Measurements from ENCODE around the gene GNAO1. TPM values are rescaled to one million over a fixed set of nuclear protein-coding genes. Genes with fewer than 3 reads are reported as not detected.
A peak's percentile ranks its signal among the peaks of the same experiment; 100 is the strongest.

GNAO1 gene
- total RNA-seq, 1 donor: under 0.01 TPM

DNA sequence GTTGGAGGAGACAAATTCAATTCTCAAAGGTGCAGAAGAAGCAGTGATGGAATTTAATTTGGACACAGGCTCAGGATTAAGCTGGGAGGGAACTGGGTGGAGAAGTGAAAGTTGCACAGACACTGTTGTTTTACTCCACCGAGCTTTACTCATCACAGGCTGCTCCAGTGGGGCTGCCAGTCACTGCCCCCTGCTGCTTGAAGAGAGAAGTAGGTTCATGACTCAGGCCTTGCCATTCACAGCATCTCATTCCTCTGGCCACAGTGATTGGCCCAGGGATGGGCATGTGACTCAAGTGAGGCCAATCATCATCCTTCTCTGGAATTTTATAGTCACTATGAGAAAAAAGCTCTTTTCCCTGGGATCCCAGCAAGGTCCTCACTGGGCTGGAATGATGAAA lies 11.8 kb downstream of the GNAO1 start:
- TF ChIP-seq, protein P1, sequence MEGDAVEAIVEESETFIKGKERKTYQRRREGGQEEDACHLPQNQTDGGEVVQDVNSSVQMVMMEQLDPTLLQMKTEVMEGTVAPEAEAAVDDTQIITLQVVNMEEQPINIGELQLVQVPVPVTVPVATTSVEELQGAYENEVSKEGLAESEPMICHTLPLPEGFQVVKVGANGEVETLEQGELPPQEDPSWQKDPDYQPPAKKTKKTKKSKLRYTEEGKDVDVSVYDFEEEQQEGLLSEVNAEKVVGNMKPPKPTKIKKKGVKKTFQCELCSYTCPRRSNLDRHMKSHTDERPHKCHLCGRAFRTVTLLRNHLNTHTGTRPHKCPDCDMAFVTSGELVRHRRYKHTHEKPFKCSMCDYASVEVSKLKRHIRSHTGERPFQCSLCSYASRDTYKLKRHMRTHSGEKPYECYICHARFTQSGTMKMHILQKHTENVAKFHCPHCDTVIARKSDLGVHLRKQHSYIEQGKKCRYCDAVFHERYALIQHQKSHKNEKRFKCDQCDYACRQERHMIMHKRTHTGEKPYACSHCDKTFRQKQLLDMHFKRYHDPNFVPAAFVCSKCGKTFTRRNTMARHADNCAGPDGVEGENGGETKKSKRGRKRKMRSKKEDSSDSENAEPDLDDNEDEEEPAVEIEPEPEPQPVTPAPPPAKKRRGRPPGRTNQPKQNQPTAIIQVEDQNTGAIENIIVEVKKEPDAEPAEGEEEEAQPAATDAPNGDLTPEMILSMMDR (IDR thresholded peaks at IDR 0.05; ENCODE audit: insufficient read depth, low read depth, low read length): peak; percentile 14
- peak; percentile 4 for DNase-seq (ENCODE audit: low read depth)

DNA sequence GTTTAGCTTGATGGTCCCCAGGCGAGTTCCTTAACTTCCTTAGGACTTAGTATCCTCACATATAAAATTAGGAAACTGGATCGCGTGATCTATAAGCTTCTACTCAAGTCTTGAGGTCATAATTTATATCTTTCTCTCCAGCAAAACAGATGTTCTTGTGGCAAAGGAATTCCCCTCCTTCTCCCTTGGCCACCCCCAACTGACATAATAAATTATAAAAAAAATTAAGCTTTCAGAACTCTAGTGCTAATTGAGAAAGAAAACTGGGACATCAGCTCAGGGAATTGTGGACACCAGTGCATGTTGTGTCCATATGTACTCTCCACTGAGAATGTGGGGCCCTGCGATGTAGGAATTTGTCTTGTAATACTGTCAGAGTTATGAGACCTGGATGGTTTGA lies 13.5 kb downstream of the GNAO1 start:
- TF ChIP-seq, protein P1 (IDR thresholded peaks at IDR 0.05; ENCODE audit: insufficient read depth, low read depth, low read length): no peak
- H3K4me3 ChIP-seq (ENCODE audit: low read depth, low read length): no peak overlapping the region
- DNase-seq (ENCODE audit: low read depth): no peak

More for the DNA sequence above, 11.8 kb downstream of the GNAO1 start:
- no peak overlapping the region for H3K4me3 ChIP-seq (ENCODE audit: low read depth, low read length)

DNA sequence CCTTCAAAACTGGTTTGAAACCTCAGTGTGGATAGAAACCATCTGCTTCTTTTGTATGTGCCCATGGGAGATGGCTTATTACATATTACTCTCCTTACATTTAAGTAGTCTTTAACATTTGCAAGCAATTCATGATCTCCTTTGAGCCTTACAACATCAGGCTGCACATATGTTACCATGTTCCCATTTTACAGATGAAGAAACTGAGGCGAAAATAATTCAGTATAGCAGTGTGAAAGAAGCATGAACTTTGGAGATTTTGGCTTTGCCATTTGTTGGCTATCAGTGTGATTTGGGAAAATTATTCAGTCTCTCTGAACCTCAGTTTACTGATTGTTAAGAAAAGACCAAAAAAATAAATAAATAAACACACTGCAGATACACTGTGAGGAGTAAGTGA lies 15.7 kb downstream of the GNAO1 start:
- DNase-seq (ENCODE audit: low read depth): no peak
- TF ChIP-seq, protein P1 (IDR thresholded peaks at IDR 0.05; ENCODE audit: insufficient read depth, low read depth, low read length): no peak

DNA sequence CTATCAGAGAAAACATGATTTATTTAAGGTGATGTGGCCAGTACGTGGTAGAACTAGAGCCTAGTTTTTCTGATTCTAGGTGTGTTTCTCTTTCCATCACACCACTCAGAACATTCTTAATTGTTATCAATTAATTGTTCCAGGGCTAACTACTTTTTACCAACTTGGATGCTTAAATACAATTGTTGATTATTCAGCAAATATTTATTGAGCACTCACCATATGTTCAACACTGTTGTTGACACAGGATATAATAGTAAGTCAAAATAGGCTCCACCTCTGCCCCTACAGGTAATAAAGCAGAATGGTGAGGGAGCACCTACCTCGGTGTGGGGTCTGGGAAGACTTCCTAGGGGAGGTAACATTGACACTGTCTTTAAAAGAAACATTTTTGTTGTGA lies 16.1 kb downstream of the GNAO1 start:
- DNase-seq (ENCODE audit: low read depth): no peak
- TF ChIP-seq, protein P1 (IDR thresholded peaks at IDR 0.05; ENCODE audit: insufficient read depth, low read depth, low read length): no peak
- H3K4me3 ChIP-seq (ENCODE audit: low read depth, low read length): no peak overlapping the region

More for the DNA sequence above, 15.7 kb downstream of the GNAO1 start:
- no peak overlapping the region for H3K4me3 ChIP-seq (ENCODE audit: low read depth, low read length)

DNA sequence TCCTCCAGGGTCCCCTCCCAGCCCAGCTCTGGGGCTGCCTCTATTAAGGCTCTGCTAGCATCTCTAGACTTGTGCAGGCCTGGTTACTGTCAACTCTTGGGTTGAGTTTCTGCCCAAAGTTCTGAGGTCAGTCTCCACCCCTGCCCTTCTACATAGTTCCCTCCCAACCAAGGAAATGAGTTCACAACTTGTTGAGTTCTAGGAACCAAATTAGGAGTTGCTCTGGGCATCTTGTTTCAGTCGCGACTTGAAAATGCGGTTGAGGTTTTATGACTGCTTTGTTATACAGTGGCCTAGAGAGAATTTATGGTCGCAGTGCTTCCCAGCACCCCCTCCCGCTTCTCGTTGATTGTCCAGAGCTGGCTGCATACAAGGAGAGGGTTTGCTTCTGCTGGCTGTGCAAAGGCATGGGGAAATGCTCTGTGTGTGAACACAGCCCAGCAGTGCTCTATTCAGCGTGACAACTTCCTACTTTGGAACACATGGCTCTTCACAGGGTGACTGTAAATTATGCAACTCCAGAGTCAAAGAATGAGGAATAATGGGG lies 20.2 kb downstream of the GNAO1 start:
- DNase-seq (ENCODE audit: low read depth): peak; percentile 1
- TF ChIP-seq, protein P1 (IDR thresholded peaks at IDR 0.05; ENCODE audit: insufficient read depth, low read depth, low read length): no peak
- no peak overlapping the region for H3K4me3 ChIP-seq (ENCODE audit: low read depth, low read length)

DNA sequence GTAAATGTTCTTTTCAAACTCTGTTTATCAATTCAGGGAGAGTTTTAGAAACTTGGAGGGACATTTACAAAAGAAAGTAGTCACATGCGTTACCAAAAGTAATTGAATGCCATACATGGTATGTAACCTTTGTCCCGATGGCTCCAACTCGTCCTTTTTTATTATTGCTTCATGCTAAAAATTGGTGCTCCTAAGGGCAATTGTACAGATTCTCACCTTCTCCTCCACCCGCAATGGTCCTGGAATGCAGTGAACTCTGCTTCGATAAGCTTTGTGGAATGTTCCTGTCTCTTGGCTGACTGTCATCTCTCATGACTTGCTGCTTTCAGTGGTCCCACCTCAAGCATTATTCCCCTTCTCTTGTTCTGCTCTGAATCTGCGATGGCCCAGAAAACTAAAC lies 20.9 kb downstream of the GNAO1 start:
- TF ChIP-seq, protein P1 (IDR thresholded peaks at IDR 0.05; ENCODE audit: insufficient read depth, low read depth, low read length): no peak
- no peak overlapping the region for H3K4me3 ChIP-seq (ENCODE audit: low read depth, low read length)
- no peak for DNase-seq (ENCODE audit: low read depth)

DNA sequence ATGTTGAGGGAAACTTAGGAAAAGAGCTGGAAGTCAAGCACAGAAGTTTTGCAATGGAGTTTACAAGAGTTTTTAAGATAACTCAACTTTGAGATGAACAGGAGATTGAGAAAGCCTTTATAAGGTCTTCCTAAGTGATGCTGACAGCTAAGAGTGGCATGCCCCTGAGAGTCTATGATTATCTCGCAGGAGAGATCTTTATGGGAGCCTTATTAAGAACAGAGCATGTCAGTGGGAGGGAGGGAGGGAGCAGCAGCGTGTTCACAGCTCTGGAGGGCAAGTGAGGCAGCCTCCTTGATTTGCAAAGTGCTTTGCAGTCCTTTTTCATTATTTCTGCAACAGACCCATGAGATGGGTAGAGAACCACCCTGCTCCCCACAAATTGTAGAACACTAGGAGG lies 30.7 kb downstream of the GNAO1 start:
- DNase-seq (ENCODE audit: low read depth): no peak
- TF ChIP-seq, protein P1 (IDR thresholded peaks at IDR 0.05; ENCODE audit: insufficient read depth, low read depth, low read length): no peak
- no peak overlapping the region for H3K4me3 ChIP-seq (ENCODE audit: low read depth, low read length)

Measured in fibroblast of villous mesenchyme (primary cell).